GM12878 (cell line): Measurements from ENCODE around the gene CACNA2D3. TPM values are rescaled to one million over a fixed set of nuclear protein-coding genes. Genes with fewer than 3 reads are reported as not detected.

Source experiments
- ATAC-seq: fragments of 200-7000 bp; cut with Tn5 transposase; 3 replicates; pipeline ENCODE4 v1.9.1; 2020; ENCODE audit warnings: mild to moderate bottlenecking, moderate library complexity
- BruUV-seq: library from RNA; stranded (reverse); fragments of 400-500 nt; replicated peaks from 2 replicates; lab custom pipeline; 2021; lab: Mats Ljungman, UMichigan
- CTCF ChIA-PET: fragments of 300-600 bp; sonication (Branson Sonifier 250); formaldehyde crosslinking; extraction: SDS; loops from one replicate; lab custom pipeline; 2021; ENCODE audit warnings: inconsistent platforms; lab: Yijun Ruan, JAX
- POLR2A ChIA-PET: fragments of 350-600 bp; formaldehyde crosslinking; extraction: SDS; loops from one replicate; lab custom pipeline; 2021; ENCODE audit warnings: inconsistent platforms; lab: Charles Lee
- RAD21 ChIA-PET: fragments of 300-600 bp; sonication (Branson Sonifier 250); formaldehyde crosslinking; loops from one replicate; lab custom pipeline; 2023; ENCODE audit warnings: antibody characterized with exemption; ENCODE audit not compliant: unreplicated experiment; lab: Charles Lee
- SMC1A ChIA-PET: fragments of 300-600 bp; sonication (Branson Sonifier 250); formaldehyde crosslinking; loops from one replicate; lab custom pipeline; 2023; ENCODE audit not compliant: unreplicated experiment, uncharacterized antibody; lab: Charles Lee
- DNase-seq: peaks from one replicate; pipeline ENCODE4 v3.0.0-alpha.2; 2011; ENCODE audit warnings: low read depth, low spot score
- FAIRE-seq: peaks from 3 replicates; lab custom pipeline; 2011; peaks lifted over from hg19 to GRCh38; lab: Jason Lieb, UNC
- H2AFZ ChIP-seq: 2 replicates; pipeline ENCODE4 v1.6.0; 2011; ENCODE audit warnings: low read depth, low read length, control low read depth; ENCODE audit not compliant: control insufficient read depth
- H3K27ac ChIP-seq: 2 replicates; pipeline ENCODE4 v1.5.1; 2011; ENCODE audit warnings: control low read depth; ENCODE audit not compliant: control insufficient read depth, insufficient read depth
- H3K27me3 ChIP-seq, 2 experiments: replicated peaks in 1 of 2; 2 replicates each; pipeline versions ENCODE4 v1.6.0 to v1.6.1; 2011; ENCODE audit warnings: low read length in 1 of 2; ENCODE audit not compliant: control insufficient read depth in 2 of 2, insufficient read depth in 2 of 2
- H3K36me3 ChIP-seq, 2 experiments: 2 replicates each; pipeline ENCODE4 v1.5.1; 2011; ENCODE audit warnings: low read length in 1 of 2; ENCODE audit not compliant: control insufficient read depth in 2 of 2, insufficient read depth in 2 of 2
- H3K4me1 ChIP-seq: 2 replicates; pipeline ENCODE4 v1.6.1; 2011; ENCODE audit warnings: mild to moderate bottlenecking, low read length, moderate library complexity, mixed read lengths; ENCODE audit not compliant: control insufficient read depth, insufficient read depth
- H3K4me2 ChIP-seq: 2 replicates; pipeline ENCODE4 v1.6.0; 2011; ENCODE audit warnings: control low read depth; ENCODE audit not compliant: control insufficient read depth, insufficient read depth
- H3K4me3 ChIP-seq: fragments of 200-600 bp; sonication (generic); 2 replicates; pipeline ENCODE4 v1.5.1; 2016
- H3K79me2 ChIP-seq: 2 replicates; pipeline ENCODE4 v1.6.0; 2011; ENCODE audit warnings: low read length; ENCODE audit not compliant: control insufficient read depth, insufficient read depth
- H3K9ac ChIP-seq: 2 replicates; pipeline ENCODE4 v1.8.0; 2011; ENCODE audit warnings: low read length, control low read depth, mixed read lengths; ENCODE audit not compliant: control insufficient read depth, insufficient read depth
- H3K9me3 ChIP-seq: replicated peaks from 3 replicates; pipeline ENCODE4 v1.5.1; 2011; ENCODE audit warnings: mild to moderate bottlenecking, low read length; ENCODE audit not compliant: control insufficient read depth, insufficient read depth
- H4K20me1 ChIP-seq: 2 replicates; pipeline ENCODE4 v1.6.0; 2011; ENCODE audit not compliant: control insufficient read depth, insufficient read depth
- BACH1 ChIP-seq: fragments of 450-650 bp; IDR thresholded peaks from 2 replicates; pipeline ENCODE4 v1.6.1; 2017; ENCODE audit warnings: mild to moderate bottlenecking, borderline replicate concordance
- FOXM1 ChIP-seq: IDR thresholded peaks from 2 replicates; pipeline ENCODE4 v1.6.1; 2012; ENCODE audit warnings: low read depth, mild to moderate bottlenecking, inconsistent platforms, low read length, moderate library complexity
- JUNB ChIP-seq: IDR thresholded peaks from 2 replicates; pipeline ENCODE4 v1.6.1; 2016; ENCODE audit warnings: antibody characterized with exemption, mild to moderate bottlenecking
- KAT2A ChIP-seq: conservative IDR thresholded peaks from 2 replicates; pipeline ENCODE4 v1.6.1; 2011; ENCODE audit warnings: low read depth, low read length; ENCODE audit not compliant: control insufficient read depth
- MEF2A ChIP-seq: IDR thresholded peaks from 2 replicates; pipeline ENCODE4 v1.6.1; 2011; ENCODE audit warnings: low read depth, mild to moderate bottlenecking, low read length, moderate library complexity; ENCODE audit not compliant: insufficient read depth
- MEF2B ChIP-seq: fragments of 450-650 bp; IDR thresholded peaks from 2 replicates; pipeline ENCODE4 v1.6.1; 2018; ENCODE audit warnings: mild to moderate bottlenecking, moderate library complexity; ENCODE audit not compliant: partially characterized antibody, poor library complexity, severe bottlenecking
- SMAD5 ChIP-seq: IDR thresholded peaks from 2 replicates; pipeline ENCODE4 v1.6.1; 2016; ENCODE audit warnings: antibody characterized with exemption, low read depth
- ZNF217 ChIP-seq: fragments of 450-650 bp; IDR thresholded peaks from 2 replicates; pipeline ENCODE4 v1.6.1; 2017; ENCODE audit warnings: antibody characterized with exemption, mild to moderate bottlenecking
- WGBS: methylation state at CpG from one replicate; pipeline ENCODE4 v1.1.6; 2016; ENCODE audit warnings: low lambda C conversion rate; ENCODE audit not compliant: insufficient replicate concordance, insufficient coverage; ENCODE audit errors: missing lambda C conversion rate; 5-methylcytosine and 5-hydroxymethylcytosine counted together
- in situ Hi-C: fragments of 300-500 bp; cut with MboI; formaldehyde crosslinking; loops from 9 replicates; pipeline ENCODE4 v1.14.3; 2018; ENCODE audit warnings: mixed read lengths
- intact Hi-C: fragments of 100-400 bp; cut with micrococcal nuclease; formaldehyde crosslinking; loops from one replicate; pipeline ENCODE4 v1.14.2; 2022; ENCODE audit not compliant: unreplicated experiment
- polyA plus RNA-seq, 11 experiments: library from polyadenylated mRNA; depleted of rRNA in 4 of 11; unstranded in 6 of 11; stranded (reverse) in 5 of 11; fragments of >200 nt; fragmentation: Nextera tagmentation in 4 of 11; fragmentation: Illumina TruSeq in 1 of 11; extraction: Ambion mirVana in 4 of 11; extraction: Trizol in 1 of 11; gene quantifications; 1 replicate in 1 of 11; 2 replicates in 10 of 11; pipeline versions ENCODE4 v1.2.1 to v1.2.3, GENCODE V29; 2011 to 2016; ENCODE audit warnings: inconsistent platforms in 2 of 11, missing spikeins in 2 of 11, low read depth in 1 of 11
- total RNA-seq, 4 experiments: library from RNA; depleted of rRNA in 3 of 4; stranded (reverse); fragments of >200 nt in 3 of 4; fragmentation: Illumina TruSeq in 1 of 4; extraction: Trizol in 1 of 4; gene quantifications; 2 replicates each; pipeline versions ENCODE4 v1.2.1 to v1.2.3, GENCODE V29; 2013 to 2021
- TF ChIP-seq, protein P1 (sequence below): IDR thresholded peaks from 2 replicates; pipeline ENCODE4 v1.6.1; 2012; ENCODE audit warnings: low read depth, low read length, improper control_type of control experiment
- TF ChIP-seq, protein P2 (sequence below): fragments of 450-650 bp; IDR thresholded peaks from 2 replicates; pipeline ENCODE4 v1.6.1; 2017; ENCODE audit warnings: mild to moderate bottlenecking, moderate library complexity
- TF ChIP-seq, protein P3 (sequence below): IDR thresholded peaks from 2 replicates; pipeline ENCODE4 v1.6.1; 2012; ENCODE audit warnings: mild to moderate bottlenecking, low read depth, low read length

Gene CACNA2D3
- total and polyA plus RNA-seq, 10 of the 15 experiments (the other 5 are each of a cell fraction or from before 2014, with no cell fraction given) = not detected

DNA sequence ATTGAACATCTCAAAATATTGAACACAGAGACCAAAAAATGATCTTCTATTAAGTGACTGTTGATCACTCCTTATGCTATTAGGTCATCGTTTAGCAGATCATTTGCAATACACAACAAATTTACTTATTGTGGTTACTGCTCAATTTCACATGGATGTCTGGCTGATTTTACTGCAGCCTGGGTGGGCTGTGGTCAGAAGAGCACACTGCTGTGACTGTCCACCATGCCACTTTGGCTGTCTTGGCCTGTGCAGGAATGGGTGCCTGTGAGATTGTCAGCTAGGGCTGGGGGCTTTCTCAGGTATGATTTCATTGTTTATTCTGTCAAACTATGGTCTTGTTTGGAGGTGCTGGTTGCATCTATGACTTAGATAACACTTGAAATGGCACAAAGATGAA is 885.6 kb downstream of the CACNA2D3 start:
- H3K36me3 ChIP-seq = no peaks in the 10 kb centered on the region
- POLR2A ChIA-PET = no interaction called here
- H3K27ac ChIP-seq = no peak overlapping the region
- DNase-seq (no peak), FAIRE-seq (no peak), ATAC-seq (no peak)
- H3K4me3 ChIP-seq = no peak overlapping the region
- H3K9ac ChIP-seq = no peak overlapping the region
- RAD21 ChIA-PET = no interaction called here
- no peaks in the 10 kb centered on the region for H3K79me2 ChIP-seq
- no peaks in the 10 kb centered on the region for H4K20me1 ChIP-seq
- peaks cover 0 to 2% of the 10 kb centered on the region in 2 experiments; a peak in 2 of 4 replicates for H3K27me3 ChIP-seq
- TF ChIP-seq, protein P1, sequence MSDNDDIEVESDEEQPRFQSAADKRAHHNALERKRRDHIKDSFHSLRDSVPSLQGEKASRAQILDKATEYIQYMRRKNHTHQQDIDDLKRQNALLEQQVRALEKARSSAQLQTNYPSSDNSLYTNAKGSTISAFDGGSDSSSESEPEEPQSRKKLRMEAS = no peak
- TF ChIP-seq ZNF217 (no peak), KAT2A (no peak)
- in situ Hi-C loops (no loop called here), intact Hi-C loops (no loop called here)
- CTCF ChIA-PET = no interaction called here
- no peak overlapping the region for H3K4me2 ChIP-seq
- H3K9me3 ChIP-seq = no peaks in the 10 kb centered on the region
- SMC1A ChIA-PET = no interaction called here
- H2AFZ ChIP-seq = no peak overlapping the region
- H3K4me1 ChIP-seq = no peaks in the 10 kb centered on the region
- BruUV-seq = no TSS peak
- WGBS = 50% methylated on average over 1 of the region's 1 CpG

DNA sequence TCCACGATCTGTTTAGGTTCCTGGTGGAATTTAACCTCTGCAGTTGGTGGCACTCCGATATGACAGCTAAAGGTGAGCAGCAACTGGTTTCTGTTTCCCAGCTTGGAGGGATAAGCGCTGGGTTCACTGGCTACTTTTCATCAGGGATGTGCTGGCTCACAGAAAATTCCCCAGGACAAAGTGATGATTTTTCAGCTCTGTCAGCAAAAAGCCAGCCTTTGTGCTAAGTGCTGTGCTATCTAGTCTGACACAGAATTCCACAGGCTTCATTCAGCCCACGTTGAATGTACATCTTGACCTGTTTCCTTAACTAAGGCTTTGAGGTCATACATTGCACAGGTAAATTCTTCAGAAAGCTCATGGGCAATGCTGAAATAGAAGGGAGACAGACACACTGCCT is 887.0 kb downstream of the CACNA2D3 start:
- CTCF ChIA-PET = no interaction called here
- TF ChIP-seq, protein P2, sequence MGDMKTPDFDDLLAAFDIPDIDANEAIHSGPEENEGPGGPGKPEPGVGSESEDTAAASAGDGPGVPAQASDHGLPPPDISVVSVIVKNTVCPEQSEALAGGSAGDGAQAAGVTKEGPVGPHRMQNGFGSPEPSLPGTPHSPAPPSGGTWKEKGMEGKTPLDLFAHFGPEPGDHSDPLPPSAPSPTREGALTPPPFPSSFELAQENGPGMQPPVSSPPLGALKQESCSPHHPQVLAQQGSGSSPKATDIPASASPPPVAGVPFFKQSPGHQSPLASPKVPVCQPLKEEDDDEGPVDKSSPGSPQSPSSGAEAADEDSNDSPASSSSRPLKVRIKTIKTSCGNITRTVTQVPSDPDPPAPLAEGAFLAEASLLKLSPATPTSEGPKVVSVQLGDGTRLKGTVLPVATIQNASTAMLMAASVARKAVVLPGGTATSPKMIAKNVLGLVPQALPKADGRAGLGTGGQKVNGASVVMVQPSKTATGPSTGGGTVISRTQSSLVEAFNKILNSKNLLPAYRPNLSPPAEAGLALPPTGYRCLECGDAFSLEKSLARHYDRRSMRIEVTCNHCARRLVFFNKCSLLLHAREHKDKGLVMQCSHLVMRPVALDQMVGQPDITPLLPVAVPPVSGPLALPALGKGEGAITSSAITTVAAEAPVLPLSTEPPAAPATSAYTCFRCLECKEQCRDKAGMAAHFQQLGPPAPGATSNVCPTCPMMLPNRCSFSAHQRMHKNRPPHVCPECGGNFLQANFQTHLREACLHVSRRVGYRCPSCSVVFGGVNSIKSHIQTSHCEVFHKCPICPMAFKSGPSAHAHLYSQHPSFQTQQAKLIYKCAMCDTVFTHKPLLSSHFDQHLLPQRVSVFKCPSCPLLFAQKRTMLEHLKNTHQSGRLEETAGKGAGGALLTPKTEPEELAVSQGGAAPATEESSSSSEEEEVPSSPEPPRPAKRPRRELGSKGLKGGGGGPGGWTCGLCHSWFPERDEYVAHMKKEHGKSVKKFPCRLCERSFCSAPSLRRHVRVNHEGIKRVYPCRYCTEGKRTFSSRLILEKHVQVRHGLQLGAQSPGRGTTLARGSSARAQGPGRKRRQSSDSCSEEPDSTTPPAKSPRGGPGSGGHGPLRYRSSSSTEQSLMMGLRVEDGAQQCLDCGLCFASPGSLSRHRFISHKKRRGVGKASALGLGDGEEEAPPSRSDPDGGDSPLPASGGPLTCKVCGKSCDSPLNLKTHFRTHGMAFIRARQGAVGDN = no peak
- no peak for TF ChIP-seq MEF2A
- TF ChIP-seq MEF2B = no peak
- no peak for TF ChIP-seq BACH1
- no peak for TF ChIP-seq SMAD5
- TF ChIP-seq FOXM1 = no peak
- TF ChIP-seq JUNB = no peak
- TF ChIP-seq, protein P3, sequence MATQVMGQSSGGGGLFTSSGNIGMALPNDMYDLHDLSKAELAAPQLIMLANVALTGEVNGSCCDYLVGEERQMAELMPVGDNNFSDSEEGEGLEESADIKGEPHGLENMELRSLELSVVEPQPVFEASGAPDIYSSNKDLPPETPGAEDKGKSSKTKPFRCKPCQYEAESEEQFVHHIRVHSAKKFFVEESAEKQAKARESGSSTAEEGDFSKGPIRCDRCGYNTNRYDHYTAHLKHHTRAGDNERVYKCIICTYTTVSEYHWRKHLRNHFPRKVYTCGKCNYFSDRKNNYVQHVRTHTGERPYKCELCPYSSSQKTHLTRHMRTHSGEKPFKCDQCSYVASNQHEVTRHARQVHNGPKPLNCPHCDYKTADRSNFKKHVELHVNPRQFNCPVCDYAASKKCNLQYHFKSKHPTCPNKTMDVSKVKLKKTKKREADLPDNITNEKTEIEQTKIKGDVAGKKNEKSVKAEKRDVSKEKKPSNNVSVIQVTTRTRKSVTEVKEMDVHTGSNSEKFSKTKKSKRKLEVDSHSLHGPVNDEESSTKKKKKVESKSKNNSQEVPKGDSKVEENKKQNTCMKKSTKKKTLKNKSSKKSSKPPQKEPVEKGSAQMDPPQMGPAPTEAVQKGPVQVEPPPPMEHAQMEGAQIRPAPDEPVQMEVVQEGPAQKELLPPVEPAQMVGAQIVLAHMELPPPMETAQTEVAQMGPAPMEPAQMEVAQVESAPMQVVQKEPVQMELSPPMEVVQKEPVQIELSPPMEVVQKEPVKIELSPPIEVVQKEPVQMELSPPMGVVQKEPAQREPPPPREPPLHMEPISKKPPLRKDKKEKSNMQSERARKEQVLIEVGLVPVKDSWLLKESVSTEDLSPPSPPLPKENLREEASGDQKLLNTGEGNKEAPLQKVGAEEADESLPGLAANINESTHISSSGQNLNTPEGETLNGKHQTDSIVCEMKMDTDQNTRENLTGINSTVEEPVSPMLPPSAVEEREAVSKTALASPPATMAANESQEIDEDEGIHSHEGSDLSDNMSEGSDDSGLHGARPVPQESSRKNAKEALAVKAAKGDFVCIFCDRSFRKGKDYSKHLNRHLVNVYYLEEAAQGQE = no peak

More for the DNA sequence above, 887.0 kb downstream of the CACNA2D3 start:
- ATAC-seq (no peak), DNase-seq (no peak), FAIRE-seq (no peak)
- no TSS peak for BruUV-seq
- in situ Hi-C loops = no loop called here
- POLR2A ChIA-PET = no interaction called here
- no peaks in the 10 kb centered on the region for H3K36me3 ChIP-seq
- WGBS = 17% methylated on average over 4 of the region's 4 CpGs
- no peak overlapping the region for H2AFZ ChIP-seq
- SMC1A ChIA-PET = no interaction called here
- no peaks in the 10 kb centered on the region for H3K4me1 ChIP-seq
- no peaks in the 10 kb centered on the region for H4K20me1 ChIP-seq
- RAD21 ChIA-PET = no interaction called here
- no peak overlapping the region for H3K27ac ChIP-seq
- H3K4me3 ChIP-seq = no peak overlapping the region
- H3K9ac ChIP-seq = no peak overlapping the region
- H3K79me2 ChIP-seq = no peaks in the 10 kb centered on the region
- intact Hi-C loops = no loop called here
- no peak overlapping the region for H3K4me2 ChIP-seq
- H3K9me3 ChIP-seq = no peaks in the 10 kb centered on the region
- peaks cover 0 to 2% of the 10 kb centered on the region in 2 experiments; a peak in 2 of 4 replicates for H3K27me3 ChIP-seq
